Neural progenitor cell (in vitro differentiated cells): ENCODE measurements around the gene HPGD.

Experiments
- CTCF ChIP-seq: fragments of 200-600 bp; sonication (generic); IDR thresholded peaks from 2 replicates; pipeline ENCODE4 v1.5.1; 2017; ENCODE audit warnings: antibody characterized with exemption, mild to moderate bottlenecking
- EZH2 ChIP-seq: fragments of 200-600 bp; sonication (generic); IDR thresholded peaks from 2 replicates; pipeline ENCODE4 v1.6.1; 2017; ENCODE audit warnings: antibody characterized with exemption, mild to moderate bottlenecking, moderate library complexity
- EZH2phosphoT487 ChIP-seq: fragments of 200-600 bp; sonication (generic); IDR thresholded peaks from 2 replicates; pipeline ENCODE4 v1.6.1; 2017; ENCODE audit warnings: antibody characterized with exemption

DNA sequence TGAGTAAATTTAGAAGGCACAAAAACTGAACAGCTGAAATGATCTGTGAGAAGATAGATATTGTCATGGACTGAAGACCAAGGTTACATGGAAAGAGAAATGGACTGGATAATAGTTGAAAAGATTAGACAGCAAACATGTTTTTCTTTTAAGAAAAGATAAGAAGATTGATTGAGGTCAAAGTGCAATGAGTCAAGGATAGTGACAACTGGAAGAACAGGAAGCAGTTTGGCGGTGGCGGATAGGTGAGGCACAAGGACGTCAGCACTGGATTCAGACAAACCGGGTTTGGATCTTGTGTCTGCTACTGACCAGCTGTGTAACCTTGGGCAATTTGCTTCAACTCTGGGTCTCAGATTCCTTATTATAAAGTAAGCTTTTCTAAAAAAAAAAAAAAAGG lies 2.0 kb upstream of the HPGD start:
- TF ChIP-seq CTCF (no peak), EZH2 (no peak), EZH2phosphoT487 (no peak)
